ENCODE measurements around the gene VTI1A. TPM values are rescaled to one million over a fixed set of nuclear protein-coding genes. Genes with fewer than 3 reads are reported as not detected.

VTI1A gene
- total and polyA plus RNA-seq, 2 experiments from 2014 or later = 26.8 to 31.0 TPM

DNA sequence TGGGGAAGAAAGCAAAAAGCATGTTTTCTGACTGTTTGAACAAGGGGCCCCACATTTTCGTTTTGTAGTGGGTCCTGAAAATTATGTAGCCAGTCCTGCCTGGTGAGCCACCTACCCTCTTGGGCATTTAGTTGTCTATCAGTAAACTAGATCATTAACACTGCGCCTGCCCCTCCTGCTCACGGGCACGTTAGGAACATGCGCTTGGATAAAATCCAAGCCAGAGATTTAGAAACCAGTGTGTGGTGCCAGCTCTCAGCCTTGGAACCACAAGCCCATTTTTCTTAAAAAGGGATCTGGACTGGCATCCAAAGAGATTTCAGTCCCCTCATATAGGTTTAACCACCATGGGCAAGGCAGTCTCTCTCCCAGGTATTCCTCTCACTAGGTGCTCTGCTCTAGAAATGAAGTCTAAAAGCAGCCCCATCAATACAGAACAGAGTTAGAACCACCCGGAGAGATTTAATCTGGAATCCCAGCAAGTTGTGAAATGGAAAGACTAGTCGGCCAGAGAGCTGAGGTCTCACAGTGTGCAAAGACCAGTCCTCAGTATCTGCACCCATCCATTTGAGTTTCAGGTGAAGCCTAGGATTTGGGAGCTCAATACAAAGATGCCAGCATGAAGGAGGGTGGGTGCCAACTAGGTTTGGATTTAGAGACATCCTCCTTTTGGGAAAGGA is 379.1 kb downstream of the VTI1A start:
- H3K9me2 ChIP-seq (ENCODE audit: insufficient read depth) = no peaks in the 10 kb centered on the region; the same call in 1 of the 2 replicates
- H3K4me3 ChIP-seq = no peak overlapping the region
- Mint-ChIP-seq H3K27ac (no peak overlapping the region), H3K36me3 (ENCODE audit: low read depth) (no peaks in the 10 kb centered on the region), H3K4me3 (no peak overlapping the region), H3K9me3 (no peaks in the 10 kb centered on the region), H3K27me3 (ENCODE audit: insufficient read depth, low read depth, poor library complexity) (peaks cover 7% of the 10 kb centered on the region), H3K4me1 (peaks cover 21% of the 10 kb centered on the region)
- H4K20me1 ChIP-seq (replicated peaks; ENCODE audit: insufficient read depth) = no peaks in the 10 kb centered on the region
- H3K36me3 ChIP-seq (ENCODE audit: insufficient read depth) = no peaks in the 10 kb centered on the region
- no peak overlapping the region for H2AFZ ChIP-seq
- peaks cover 18% of the 10 kb centered on the region for H3K4me1 ChIP-seq (ENCODE audit: insufficient read depth)
- ATAC-seq (no peak), DNase-seq (ENCODE audit: low spot score) (no peak)
- H3F3A ChIP-seq (replicated peaks; ENCODE audit: low read depth) = peaks cover 4% of the 10 kb centered on the region
- H3K27ac ChIP-seq (ENCODE audit: low read depth) = no peak overlapping the region
- H3K27me3 ChIP-seq (ENCODE audit: insufficient read depth) = no peaks in the 10 kb centered on the region
- TF ChIP-seq ZNF462 (CRISPR knock-in tag; IDR thresholded peaks at IDR 0.05) (no peak), EZH2 (IDR thresholded peaks at IDR 0.05; ENCODE audit: low read depth, unreplicated experiment) (no peak), ZNF331 (CRISPR knock-in tag; IDR thresholded peaks at IDR 0.05; ENCODE audit: low read depth) (no peak), NANOG (IDR thresholded peaks at IDR 0.05; ENCODE audit: borderline replicate concordance) (no peak), ZNF114 (CRISPR knock-in tag; IDR thresholded peaks at IDR 0.05) (no peak), EZH2phosphoT487 (IDR thresholded peaks at IDR 0.05; ENCODE audit: unreplicated experiment) (no peak), JUNB (IDR thresholded peaks at IDR 0.05; ENCODE audit: unreplicated experiment) (no peak), CREB1 (CRISPR knock-in tag; IDR thresholded peaks at IDR 0.05; ENCODE audit: low read depth) (no peak), POLR2AphosphoS5 (IDR thresholded peaks at IDR 0.05; ENCODE audit: low read depth) (no peak), STAT1 (IDR thresholded peaks at IDR 0.05; ENCODE audit: unreplicated experiment) (no peak)
- TF ChIP-seq, protein P1, sequence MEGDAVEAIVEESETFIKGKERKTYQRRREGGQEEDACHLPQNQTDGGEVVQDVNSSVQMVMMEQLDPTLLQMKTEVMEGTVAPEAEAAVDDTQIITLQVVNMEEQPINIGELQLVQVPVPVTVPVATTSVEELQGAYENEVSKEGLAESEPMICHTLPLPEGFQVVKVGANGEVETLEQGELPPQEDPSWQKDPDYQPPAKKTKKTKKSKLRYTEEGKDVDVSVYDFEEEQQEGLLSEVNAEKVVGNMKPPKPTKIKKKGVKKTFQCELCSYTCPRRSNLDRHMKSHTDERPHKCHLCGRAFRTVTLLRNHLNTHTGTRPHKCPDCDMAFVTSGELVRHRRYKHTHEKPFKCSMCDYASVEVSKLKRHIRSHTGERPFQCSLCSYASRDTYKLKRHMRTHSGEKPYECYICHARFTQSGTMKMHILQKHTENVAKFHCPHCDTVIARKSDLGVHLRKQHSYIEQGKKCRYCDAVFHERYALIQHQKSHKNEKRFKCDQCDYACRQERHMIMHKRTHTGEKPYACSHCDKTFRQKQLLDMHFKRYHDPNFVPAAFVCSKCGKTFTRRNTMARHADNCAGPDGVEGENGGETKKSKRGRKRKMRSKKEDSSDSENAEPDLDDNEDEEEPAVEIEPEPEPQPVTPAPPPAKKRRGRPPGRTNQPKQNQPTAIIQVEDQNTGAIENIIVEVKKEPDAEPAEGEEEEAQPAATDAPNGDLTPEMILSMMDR (conservative IDR thresholded peaks at IDR 0.05; ENCODE audit: low read depth in 2 of 2) = no peak
- TF ChIP-seq, protein P2, sequence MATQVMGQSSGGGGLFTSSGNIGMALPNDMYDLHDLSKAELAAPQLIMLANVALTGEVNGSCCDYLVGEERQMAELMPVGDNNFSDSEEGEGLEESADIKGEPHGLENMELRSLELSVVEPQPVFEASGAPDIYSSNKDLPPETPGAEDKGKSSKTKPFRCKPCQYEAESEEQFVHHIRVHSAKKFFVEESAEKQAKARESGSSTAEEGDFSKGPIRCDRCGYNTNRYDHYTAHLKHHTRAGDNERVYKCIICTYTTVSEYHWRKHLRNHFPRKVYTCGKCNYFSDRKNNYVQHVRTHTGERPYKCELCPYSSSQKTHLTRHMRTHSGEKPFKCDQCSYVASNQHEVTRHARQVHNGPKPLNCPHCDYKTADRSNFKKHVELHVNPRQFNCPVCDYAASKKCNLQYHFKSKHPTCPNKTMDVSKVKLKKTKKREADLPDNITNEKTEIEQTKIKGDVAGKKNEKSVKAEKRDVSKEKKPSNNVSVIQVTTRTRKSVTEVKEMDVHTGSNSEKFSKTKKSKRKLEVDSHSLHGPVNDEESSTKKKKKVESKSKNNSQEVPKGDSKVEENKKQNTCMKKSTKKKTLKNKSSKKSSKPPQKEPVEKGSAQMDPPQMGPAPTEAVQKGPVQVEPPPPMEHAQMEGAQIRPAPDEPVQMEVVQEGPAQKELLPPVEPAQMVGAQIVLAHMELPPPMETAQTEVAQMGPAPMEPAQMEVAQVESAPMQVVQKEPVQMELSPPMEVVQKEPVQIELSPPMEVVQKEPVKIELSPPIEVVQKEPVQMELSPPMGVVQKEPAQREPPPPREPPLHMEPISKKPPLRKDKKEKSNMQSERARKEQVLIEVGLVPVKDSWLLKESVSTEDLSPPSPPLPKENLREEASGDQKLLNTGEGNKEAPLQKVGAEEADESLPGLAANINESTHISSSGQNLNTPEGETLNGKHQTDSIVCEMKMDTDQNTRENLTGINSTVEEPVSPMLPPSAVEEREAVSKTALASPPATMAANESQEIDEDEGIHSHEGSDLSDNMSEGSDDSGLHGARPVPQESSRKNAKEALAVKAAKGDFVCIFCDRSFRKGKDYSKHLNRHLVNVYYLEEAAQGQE (IDR thresholded peaks at IDR 0.05; ENCODE audit: unreplicated experiment) = no peak
- TF ChIP-seq, protein P3, sequence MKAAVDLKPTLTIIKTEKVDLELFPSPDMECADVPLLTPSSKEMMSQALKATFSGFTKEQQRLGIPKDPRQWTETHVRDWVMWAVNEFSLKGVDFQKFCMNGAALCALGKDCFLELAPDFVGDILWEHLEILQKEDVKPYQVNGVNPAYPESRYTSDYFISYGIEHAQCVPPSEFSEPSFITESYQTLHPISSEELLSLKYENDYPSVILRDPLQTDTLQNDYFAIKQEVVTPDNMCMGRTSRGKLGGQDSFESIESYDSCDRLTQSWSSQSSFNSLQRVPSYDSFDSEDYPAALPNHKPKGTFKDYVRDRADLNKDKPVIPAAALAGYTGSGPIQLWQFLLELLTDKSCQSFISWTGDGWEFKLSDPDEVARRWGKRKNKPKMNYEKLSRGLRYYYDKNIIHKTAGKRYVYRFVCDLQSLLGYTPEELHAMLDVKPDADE (IDR thresholded peaks at IDR 0.05) = no peak
- H3K4me2 ChIP-seq = no peak overlapping the region
- no peaks in the 10 kb centered on the region for H3K79me2 ChIP-seq (replicated peaks; ENCODE audit: insufficient read depth)
